Activated gamma-delta T cell treated with anti-CD3 and anti-CD28 coated beads, Interleukin-2, amount 50 U/mL, for 16 hours (primary cell): ENCODE measurements around the gene C2CD2L.
"Not testable (repeated sequence)": the region's sequence is repeated elsewhere in the genome, so short reads cannot be mapped to it uniquely, and the experiment has no call there.

Experiments used
- DNase-seq: peaks from one replicate; pipeline ENCODE4 v3.0.0-alpha.2; 2020; ENCODE audit warnings: low read depth

The C2CD2L gene

GRCh38 chr11:119152043-119152442 is 44.9 kb downstream of the C2CD2L start:
- DNase-seq: no peak

- DNase-seq: no peak
Measured at GRCh38 chr11:119152604-119153003, 45.5 kb downstream of the C2CD2L start.

- no peak for DNase-seq
Measured at GRCh38 chr11:119153049-119153818, 46.1 kb downstream of the C2CD2L start.

GRCh38 chr11:119154178-119154577 is 47.0 kb downstream of the C2CD2L start:
- no peak for DNase-seq

GRCh38 chr11:119155733-119156492 is 48.8 kb downstream of the C2CD2L start:
- DNase-seq: no peak

- no peak for DNase-seq
Measured at GRCh38 chr11:119156496-119156895, 49.4 kb downstream of the C2CD2L start.

GRCh38 chr11:119157063-119157462 is 49.9 kb downstream of the C2CD2L start:
- DNase-seq: no peak

- DNase-seq: no peak
Measured at GRCh38 chr11:119158467-119158866, 51.3 kb downstream of the C2CD2L start.

GRCh38 chr11:119160151-119160550 is 53.0 kb downstream of the C2CD2L start:
- DNase-seq: no peak

- no peak for DNase-seq
Measured at GRCh38 chr11:119161871-119162270, 54.7 kb downstream of the C2CD2L start.

GRCh38 chr11:119166368-119167076 is 59.4 kb downstream of the C2CD2L start:
- no peak for DNase-seq

- DNase-seq: not testable (repeated sequence)
Measured at GRCh38 chr11:119167077-119167458, 59.9 kb downstream of the C2CD2L start.

- DNase-seq: no peak
Measured at GRCh38 chr11:119167933-119168332, 60.8 kb downstream of the C2CD2L start.
